HepG2 (cell line): ENCODE data around the gene PASK. TPM values are rescaled to one million over a fixed set of nuclear protein-coding genes. Genes with fewer than 3 reads are reported as not detected.

Experiments
- ATAC-seq: fragments of 200-7000 bp; cut with Tn5 transposase; 3 replicates; pipeline ENCODE4 v1.9.1; 2020; ENCODE audit warnings: mild to moderate bottlenecking, moderate library complexity
- BruUV-seq: library from RNA; stranded (reverse); fragments of 400-500 nt; replicated peaks from 2 replicates; lab custom pipeline; 2021; lab: Mats Ljungman, UMichigan
- CTCF ChIA-PET: fragments of 300-600 bp; formaldehyde crosslinking; extraction: SDS; loops from one replicate; lab custom pipeline; 2021; ENCODE audit warnings: low total read pairs, inconsistent platforms, low intra/inter-chr PET ratio; lab: Yijun Ruan, JAX
- POLR2A ChIA-PET: fragments of 350-600 bp; sonication (Branson Sonifier 250); formaldehyde crosslinking; loops from one replicate; lab custom pipeline; 2020; ENCODE audit warnings: antibody characterized with exemption, inconsistent platforms; lab: Yijun Ruan, JAX
- DNase-seq: peaks from one replicate; pipeline ENCODE4 v3.0.0-alpha.2; 2015; ENCODE audit warnings: low spot score
- FAIRE-seq: peaks from 3 replicates; lab custom pipeline; 2011; peaks lifted over from hg19 to GRCh38; lab: Jason Lieb, UNC
- H2AFZ ChIP-seq: one replicate; pipeline ENCODE4 v1.6.1; 2011; ENCODE audit warnings: low read length, inconsistent platforms
- H3K27ac ChIP-seq: fragments of 300-600 bp; 3 replicates; pipeline ENCODE4 v1.8.0; 2011; ENCODE audit warnings: mixed run types, mild to moderate bottlenecking, mixed read lengths, low read length, inconsistent platforms; ENCODE audit not compliant: insufficient read depth; ENCODE audit errors: extremely low read length
- H3K27me3 ChIP-seq, 2 experiments: fragments of 200-600 bp in 1 of 2; 2 replicates in 1 of 2; 3 replicates in 1 of 2; pipeline versions ENCODE4 v1.6.0 to v1.8.0; 2011; ENCODE audit warnings: low read length in 2 of 2, mild to moderate bottlenecking in 2 of 2, moderate library complexity in 2 of 2, inconsistent platforms in 1 of 2; ENCODE audit not compliant: insufficient read depth in 2 of 2, control insufficient read depth in 1 of 2
- H3K36me3 ChIP-seq, 2 experiments: fragments of 200-600 bp in 1 of 2; replicated peaks in 1 of 2; 2 replicates in 1 of 2; 3 replicates in 1 of 2; pipeline versions ENCODE4 v1.5.1 to v1.8.0; 2011; ENCODE audit warnings: low read length in 2 of 2, inconsistent platforms in 1 of 2; ENCODE audit not compliant: insufficient read depth in 2 of 2, control insufficient read depth in 1 of 2
- H3K4me1 ChIP-seq: 2 replicates; pipeline ENCODE4 v1.5.1; 2012; ENCODE audit warnings: low read length, inconsistent platforms; ENCODE audit not compliant: insufficient read depth
- H3K4me2 ChIP-seq: 2 replicates; pipeline ENCODE4 v1.6.0; 2011; ENCODE audit warnings: low read depth, low read length, inconsistent platforms
- H3K4me3 ChIP-seq, 3 experiments: fragments of 200-600 bp in 1 of 3; sonication (generic), shearing (Covaris generic) in 1 of 3; replicated peaks in 1 of 3; 2 replicates each; pipeline ENCODE4 v1.5.1; 2011 to 2016; ENCODE audit warnings: low read length in 3 of 3, inconsistent platforms in 2 of 3, low read depth in 2 of 3, mild to moderate bottlenecking in 2 of 3, control low read depth in 1 of 3, mixed read lengths in 1 of 3; ENCODE audit not compliant: insufficient read depth in 1 of 3
- H3K79me2 ChIP-seq: one replicate; pipeline ENCODE4 v1.6.1; 2011; ENCODE audit warnings: low read length, inconsistent platforms; ENCODE audit not compliant: insufficient read depth
- H3K9ac ChIP-seq: 2 replicates; pipeline ENCODE4 v1.6.0; 2011; ENCODE audit warnings: mild to moderate bottlenecking, low read depth, low read length, inconsistent platforms; ENCODE audit not compliant: insufficient read depth
- H3K9me3 ChIP-seq: 2 replicates; pipeline ENCODE4 v1.5.1; 2012; ENCODE audit warnings: mild to moderate bottlenecking, low read length
- H4K20me1 ChIP-seq: 2 replicates; pipeline ENCODE4 v1.6.0; 2011; ENCODE audit warnings: inconsistent platforms, mild to moderate bottlenecking, low read length, moderate library complexity; ENCODE audit not compliant: insufficient read depth
- CBFB ChIP-seq: sonication (generic); formaldehyde crosslinking; IDR thresholded peaks from 2 replicates; pipeline ENCODE4 v1.4.0; 2020; ENCODE audit warnings: missing genetic modification reagents
- RORA ChIP-seq: sonication (generic); formaldehyde crosslinking; IDR thresholded peaks from 2 replicates; pipeline ENCODE4 v1.5.0; 2020; ENCODE audit warnings: mild to moderate bottlenecking, missing genetic modification reagents, moderate library complexity
- SNRNP70 ChIP-seq: fragments of 200-400 bp; formaldehyde crosslinking; IDR thresholded peaks from 2 replicates; pipeline ENCODE4 v1.6.1; 2017; ENCODE audit warnings: mild to moderate bottlenecking, low read depth, low read length, moderate library complexity
- ZNF235 ChIP-seq: sonication (generic); formaldehyde crosslinking; IDR thresholded peaks from 2 replicates; pipeline ENCODE4 v1.8.1; 2023; ENCODE audit warnings: mild to moderate bottlenecking, missing genetic modification reagents, borderline replicate concordance
- ZNF33A ChIP-seq: sonication (generic); formaldehyde crosslinking; IDR thresholded peaks from 2 replicates; pipeline ENCODE4 v1.5.1; 2020; ENCODE audit warnings: missing genetic modification reagents, mild to moderate bottlenecking, moderate library complexity, borderline replicate concordance
- ZNF33B ChIP-seq: sonication (generic); formaldehyde crosslinking; IDR thresholded peaks from 2 replicates; pipeline ENCODE4 v1.5.1; 2020; ENCODE audit warnings: mild to moderate bottlenecking, missing genetic modification reagents
- ZNF446 ChIP-seq: sonication (generic); formaldehyde crosslinking; IDR thresholded peaks from 2 replicates; pipeline ENCODE4 v1.5.0; 2020; ENCODE audit warnings: mild to moderate bottlenecking, missing genetic modification reagents
- ZNF639 ChIP-seq: conservative IDR thresholded peaks from 2 replicates; pipeline ENCODE4 v1.6.1; 2018; ENCODE audit warnings: missing genetic modification reagents
- ZNF703 ChIP-seq: sonication (generic); formaldehyde crosslinking; IDR thresholded peaks from 2 replicates; pipeline ENCODE4 v1.5.1; 2020; ENCODE audit warnings: missing genetic modification reagents, mild to moderate bottlenecking, moderate library complexity, borderline replicate concordance
- ZNF746 ChIP-seq: sonication (generic); formaldehyde crosslinking; IDR thresholded peaks from 2 replicates; pipeline ENCODE4 v1.8.0; 2022; ENCODE audit warnings: mild to moderate bottlenecking, missing genetic modification reagents
- WGBS: methylation state at CpG from one replicate; pipeline ENCODE4 v1.1.6; 2017; ENCODE audit warnings: low lambda C conversion rate; 5-methylcytosine and 5-hydroxymethylcytosine counted together
- in situ Hi-C: cut with HindIII; loops from 2 replicates; pipeline ENCODE4 v1.10.0; 2017; ENCODE audit warnings: low pct_unique_long_range_greater_than_20kb; ENCODE audit not compliant: extremely low pct_ligation_motif_present
- intact Hi-C: fragments of 100-400 bp; cut with micrococcal nuclease; formaldehyde crosslinking; loops from one replicate; pipeline ENCODE4 v1.10.0; 2022; ENCODE audit not compliant: unreplicated experiment
- polyA plus RNA-seq, 8 experiments: library from polyadenylated mRNA; depleted of rRNA in 3 of 8; stranded (reverse) in 7 of 8; unstranded in 1 of 8; fragments of >200 nt; fragmentation: Illumina TruSeq in 4 of 8; extraction: Trizol in 4 of 8; gene quantifications; 2 replicates each; pipeline versions ENCODE4 v1.2.1 to v1.2.3, GENCODE V29; 2011 to 2016; ENCODE audit warnings: low read depth in 4 of 8, missing spikeins in 1 of 8, mixed read lengths in 1 of 8; ENCODE audit not compliant: insufficient read depth in 1 of 8
- total RNA-seq, 5 experiments: library from RNA; depleted of rRNA; stranded (reverse); fragments of >200 nt; fragmentation: Illumina TruSeq; extraction: Trizol; gene quantifications; 2 replicates each; pipeline ENCODE4 v1.2.3, GENCODE V29; 2016; ENCODE audit warnings: low read depth in 1 of 5
- TF ChIP-seq, protein P1 (sequence below): sonication (generic); formaldehyde crosslinking; IDR thresholded peaks from 2 replicates; pipeline ENCODE4 v1.4.0; 2020; ENCODE audit warnings: missing genetic modification reagents, borderline replicate concordance

The PASK gene
- total and polyA plus RNA-seq, 2 of the 13 experiments (the other 11 are each of a cell fraction or from before 2014, with no cell fraction given), result 6.9 to 17.0 TPM

DNA sequence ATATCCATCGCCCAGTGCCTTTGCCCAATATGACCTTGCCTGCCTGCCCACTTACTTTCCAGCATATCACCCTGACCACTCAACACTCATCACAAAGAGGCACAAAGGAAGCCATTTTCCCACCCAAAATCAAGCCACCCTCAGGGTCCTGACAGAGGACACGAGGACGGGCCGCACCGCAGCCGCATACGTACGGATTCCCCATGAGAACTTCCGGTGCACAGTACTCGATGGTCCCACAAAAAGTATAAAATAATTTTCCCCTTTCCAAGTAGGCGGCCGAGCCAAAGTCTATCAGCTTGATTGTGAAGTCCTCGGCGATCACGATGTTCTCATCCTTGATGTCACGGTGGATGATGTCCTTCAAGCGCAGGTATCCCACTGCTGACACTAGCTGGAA is 37.2 kb downstream of the PASK start:
- in situ Hi-C loops (no loop called here), intact Hi-C loops (no loop called here)
- Histone ChIP-seq H4K20me1 (no peaks in the 10 kb centered on the region), H3K4me1 (no peaks in the 10 kb centered on the region), H3K4me2 (no peak overlapping the region), H3K4me3 (no peak overlapping the region), H3K27me3 (no peaks in the 10 kb centered on the region), H3K27ac (no peak overlapping the region), H3K9me3 (no peaks in the 10 kb centered on the region), H3K9ac (no peak overlapping the region), H2AFZ (no peak overlapping the region), H3K79me2 (no peaks in the 10 kb centered on the region), H3K36me3 (peaks cover 9 to 43% of the 10 kb centered on the region in 2 experiments; a peak in 4 of 5 replicates)
- BruUV-seq, result no TSS peak
- ChIA-PET CTCF (no interaction called here), POLR2A (no interaction called here)
- no peak for TF ChIP-seq ZNF33A (CRISPR knock-in tag)
- TF ChIP-seq ZNF703 (CRISPR knock-in tag), result no peak
- TF ChIP-seq ZNF235 (CRISPR knock-in tag), result no peak
- FAIRE-seq (no peak), ATAC-seq (no peak), DNase-seq (no peak)
- WGBS, result 97% methylated on average over 17 of the region's 17 CpGs

DNA sequence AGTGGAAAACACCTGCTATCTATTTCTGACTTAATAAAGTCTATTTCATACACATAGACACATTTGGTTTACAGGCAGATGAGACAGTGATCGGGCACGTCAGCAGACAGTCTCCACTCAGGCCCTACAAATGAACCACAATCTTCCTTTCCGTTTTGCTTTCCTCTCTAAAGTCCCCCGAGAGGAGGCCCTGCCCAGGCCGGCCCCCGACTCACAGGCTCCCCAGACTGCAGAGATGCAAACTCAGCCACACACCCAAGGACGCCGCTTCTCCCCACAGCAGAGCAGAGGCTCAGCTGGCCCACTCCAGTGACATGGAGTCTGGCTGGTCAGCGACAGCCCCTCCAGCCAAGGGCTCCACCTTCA is 37.8 kb downstream of the PASK start:
- no peak for ATAC-seq

More for the DNA sequence above, 37.8 kb downstream of the PASK start:
- no peaks in the 10 kb centered on the region for H3K79me2 ChIP-seq
- FAIRE-seq (no peak), DNase-seq (no peak)
- 96% methylated on average over 9 of the region's 9 CpGs for WGBS
- H3K9me3 ChIP-seq, result no peaks in the 10 kb centered on the region
- intact Hi-C loops (no loop called here), in situ Hi-C loops (no loop called here)
- no peaks in the 10 kb centered on the region for H3K4me1 ChIP-seq
- CTCF ChIA-PET, result no interaction called here
- POLR2A ChIA-PET, result no interaction called here
- no peaks in the 10 kb centered on the region for H4K20me1 ChIP-seq
- no peaks in the 10 kb centered on the region for H3K27me3 ChIP-seq
- no peak overlapping the region for H3K4me3 ChIP-seq
- no peak overlapping the region for H3K4me2 ChIP-seq
- H3K36me3 ChIP-seq, result peaks cover 7 to 40% of the 10 kb centered on the region in 2 experiments; a peak in 4 of 5 replicates
- H2AFZ ChIP-seq, result no peak overlapping the region
- TF ChIP-seq ZNF446 (CRISPR knock-in tag) (no peak), RORA (CRISPR knock-in tag) (no peak), ZNF33B (CRISPR knock-in tag) (no peak), ZNF639 (CRISPR knock-in tag) (no peak), SNRNP70 (no peak), ZNF746 (no peak), CBFB (CRISPR knock-in tag) (no peak)
- TF ChIP-seq, protein P1, sequence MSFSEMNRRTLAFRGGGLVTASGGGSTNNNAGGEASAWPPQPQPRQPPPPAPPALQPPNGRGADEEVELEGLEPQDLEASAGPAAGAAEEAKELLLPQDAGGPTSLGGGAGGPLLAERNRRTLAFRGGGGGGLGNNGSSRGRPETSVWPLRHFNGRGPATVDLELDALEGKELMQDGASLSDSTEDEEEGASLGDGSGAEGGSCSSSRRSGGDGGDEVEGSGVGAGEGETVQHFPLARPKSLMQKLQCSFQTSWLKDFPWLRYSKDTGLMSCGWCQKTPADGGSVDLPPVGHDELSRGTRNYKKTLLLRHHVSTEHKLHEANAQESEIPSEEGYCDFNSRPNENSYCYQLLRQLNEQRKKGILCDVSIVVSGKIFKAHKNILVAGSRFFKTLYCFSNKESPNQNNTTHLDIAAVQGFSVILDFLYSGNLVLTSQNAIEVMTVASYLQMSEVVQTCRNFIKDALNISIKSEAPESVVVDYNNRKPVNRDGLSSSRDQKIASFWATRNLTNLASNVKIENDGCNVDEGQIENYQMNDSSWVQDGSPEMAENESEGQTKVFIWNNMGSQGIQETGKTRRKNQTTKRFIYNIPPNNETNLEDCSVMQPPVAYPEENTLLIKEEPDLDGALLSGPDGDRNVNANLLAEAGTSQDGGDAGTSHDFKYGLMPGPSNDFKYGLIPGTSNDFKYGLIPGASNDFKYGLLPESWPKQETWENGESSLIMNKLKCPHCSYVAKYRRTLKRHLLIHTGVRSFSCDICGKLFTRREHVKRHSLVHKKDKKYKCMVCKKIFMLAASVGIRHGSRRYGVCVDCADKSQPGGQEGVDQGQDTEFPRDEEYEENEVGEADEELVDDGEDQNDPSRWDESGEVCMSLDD (CRISPR knock-in tag), result no peak
- no peak overlapping the region for H3K9ac ChIP-seq
- no TSS peak for BruUV-seq
- H3K27ac ChIP-seq, result no peak overlapping the region
